Measurements from ENCODE around the gene TMEM30A. TPM values are rescaled to one million over a fixed set of nuclear protein-coding genes. Genes with fewer than 3 reads are reported as not detected.
A peak's percentile ranks its signal among the peaks of the same experiment; 100 is the strongest.

Gene TMEM30A
- total RNA-seq, 4 donors from 2014 or later: 28.9 to 86.2 (median 56.5) TPM

DNA sequence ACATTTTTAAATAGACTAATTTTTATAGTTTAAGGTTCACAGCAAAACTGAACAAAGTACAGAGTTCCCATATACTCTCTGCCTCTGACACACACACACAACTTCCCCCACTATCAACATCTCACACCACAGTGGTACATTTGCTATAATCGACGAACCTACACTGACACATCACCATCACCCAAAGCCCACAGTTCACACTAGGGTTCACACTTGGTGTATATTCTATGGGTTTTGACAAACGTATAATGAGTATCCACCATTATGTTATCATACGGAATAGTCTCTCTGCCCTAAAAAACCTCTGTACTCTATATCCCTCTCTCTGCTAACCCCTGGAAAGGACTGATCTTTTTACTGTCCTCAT lies 15.6 kb downstream of the TMEM30A start:
- intact Hi-C loops (cut with DNase I; ENCODE audit: low total_unique reads) (loop anchor here (10.0 kb wide), 1 partner anchor 256 kb away; no protein-coding TSS in a partner anchor), in situ Hi-C loops (cut with MboI; ENCODE audit: low pct_ligation_motif_present in 1 of 4, low pct_unique_long_range_greater_than_20kb in 1 of 4, low sequenced_read_pairs in 3 of 4) (loop anchor here in 1 of 4 donors (10.0 kb wide), 1 partner anchor 266 kb away; no protein-coding TSS in a partner anchor)
- Histone ChIP-seq H3K4me3 (no peak overlapping the region), H3K27ac (no peak overlapping the region), H3K9me3 (no peaks in the 10 kb centered on the region), H3K36me3 (peaks cover 0 to 7% (median 0%) of the 10 kb centered on the region in 4 donors), H3K27me3 (no peaks in the 10 kb centered on the region), H3K4me1 (peaks cover under 1 to 44% (median 21%) of the 10 kb centered on the region in 4 donors)
- 85 to 92% methylated on average over 4 of the region's 4 CpGs for WGBS, 2 donors (ENCODE audit: low coverage in 1 of 2)
- TF ChIP-seq POLR2A (IDR thresholded peaks at IDR 0.05) (no peak), EP300 (IDR thresholded peaks at IDR 0.05; ENCODE audit: low read depth) (no peak), POLR2AphosphoS5 (IDR thresholded peaks at IDR 0.05) (no peak)
- TF ChIP-seq, protein P1, sequence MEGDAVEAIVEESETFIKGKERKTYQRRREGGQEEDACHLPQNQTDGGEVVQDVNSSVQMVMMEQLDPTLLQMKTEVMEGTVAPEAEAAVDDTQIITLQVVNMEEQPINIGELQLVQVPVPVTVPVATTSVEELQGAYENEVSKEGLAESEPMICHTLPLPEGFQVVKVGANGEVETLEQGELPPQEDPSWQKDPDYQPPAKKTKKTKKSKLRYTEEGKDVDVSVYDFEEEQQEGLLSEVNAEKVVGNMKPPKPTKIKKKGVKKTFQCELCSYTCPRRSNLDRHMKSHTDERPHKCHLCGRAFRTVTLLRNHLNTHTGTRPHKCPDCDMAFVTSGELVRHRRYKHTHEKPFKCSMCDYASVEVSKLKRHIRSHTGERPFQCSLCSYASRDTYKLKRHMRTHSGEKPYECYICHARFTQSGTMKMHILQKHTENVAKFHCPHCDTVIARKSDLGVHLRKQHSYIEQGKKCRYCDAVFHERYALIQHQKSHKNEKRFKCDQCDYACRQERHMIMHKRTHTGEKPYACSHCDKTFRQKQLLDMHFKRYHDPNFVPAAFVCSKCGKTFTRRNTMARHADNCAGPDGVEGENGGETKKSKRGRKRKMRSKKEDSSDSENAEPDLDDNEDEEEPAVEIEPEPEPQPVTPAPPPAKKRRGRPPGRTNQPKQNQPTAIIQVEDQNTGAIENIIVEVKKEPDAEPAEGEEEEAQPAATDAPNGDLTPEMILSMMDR (IDR thresholded peaks at IDR 0.05): no peak
- DNase-seq: no peak

DNA sequence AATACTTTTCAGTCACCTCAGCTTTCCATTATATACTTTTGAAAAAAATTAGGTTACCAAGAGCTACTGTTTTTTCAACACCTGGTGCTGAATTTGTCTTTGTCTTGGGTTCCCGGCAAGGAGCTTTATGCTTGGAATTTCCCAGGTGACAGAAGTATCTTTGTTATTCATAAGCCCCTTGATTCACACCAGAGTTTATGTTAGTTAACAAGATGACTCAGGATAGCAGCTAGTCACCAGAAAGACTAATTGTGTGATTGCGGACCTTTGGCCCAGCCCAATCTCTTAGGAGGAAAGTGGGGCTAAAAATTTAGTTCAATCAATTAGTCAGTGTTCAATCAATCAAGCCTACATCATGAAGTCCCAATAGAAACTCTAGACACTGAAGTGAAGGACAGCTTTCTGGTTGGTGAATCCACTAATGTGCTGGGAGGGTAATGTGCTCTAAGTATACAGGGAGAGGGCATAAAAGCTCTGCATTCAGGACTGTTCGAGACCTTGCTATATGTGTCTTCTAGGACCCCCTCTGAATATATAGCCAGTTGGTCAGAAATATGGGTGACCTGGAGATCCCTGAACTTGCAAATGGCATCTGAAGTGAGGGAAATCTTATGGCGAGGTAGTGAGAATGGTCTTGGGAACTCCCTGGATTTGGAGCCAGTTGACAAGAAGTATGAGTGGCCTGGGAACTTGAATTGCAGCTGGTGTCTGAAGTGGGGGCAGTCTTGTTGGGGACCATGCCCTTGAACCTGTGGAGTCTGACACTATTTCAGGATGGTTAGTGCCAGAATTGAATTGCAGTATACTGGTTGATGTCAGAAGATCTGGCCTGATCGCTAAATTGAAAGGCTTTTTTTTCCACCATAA lies 16.2 kb downstream of the TMEM30A start:
- peak overlapping the region; percentile 4 to 50 (median 34) for H3K27ac ChIP-seq
- H3K36me3 ChIP-seq: peaks cover 0 to 7% (median 2%) of the 10 kb centered on the region in 4 donors
- TF ChIP-seq, protein P1 (IDR thresholded peaks at IDR 0.05): no peak
- TF ChIP-seq POLR2AphosphoS5 (IDR thresholded peaks at IDR 0.05) (no peak), POLR2A (IDR thresholded peaks at IDR 0.05) (no peak), EP300 (IDR thresholded peaks at IDR 0.05; ENCODE audit: low read depth) (no peak)
- no peaks in the 10 kb centered on the region for H3K27me3 ChIP-seq
- H3K9me3 ChIP-seq: no peaks in the 10 kb centered on the region
- 61 to 71% methylated on average over 3 to 5 of the region's 5 CpGs for WGBS, 2 donors (ENCODE audit: low coverage in 1 of 2)
- intact Hi-C loops (cut with DNase I; ENCODE audit: low total_unique reads): loop anchor here (10.0 kb wide), 1 partner anchor 256 kb away; no protein-coding TSS in a partner anchor
- no peak overlapping the region for H3K4me3 ChIP-seq
- in situ Hi-C loops (cut with MboI; ENCODE audit: low pct_ligation_motif_present in 1 of 4, low pct_unique_long_range_greater_than_20kb in 1 of 4, low sequenced_read_pairs in 3 of 4): loop anchor here in 1 of 4 donors (10.0 kb wide), 1 partner anchor 266 kb away; no protein-coding TSS in a partner anchor
- peaks cover 0 to 39% (median 21%) of the 10 kb centered on the region in 4 donors for H3K4me1 ChIP-seq
- DNase-seq: no peak

DNA sequence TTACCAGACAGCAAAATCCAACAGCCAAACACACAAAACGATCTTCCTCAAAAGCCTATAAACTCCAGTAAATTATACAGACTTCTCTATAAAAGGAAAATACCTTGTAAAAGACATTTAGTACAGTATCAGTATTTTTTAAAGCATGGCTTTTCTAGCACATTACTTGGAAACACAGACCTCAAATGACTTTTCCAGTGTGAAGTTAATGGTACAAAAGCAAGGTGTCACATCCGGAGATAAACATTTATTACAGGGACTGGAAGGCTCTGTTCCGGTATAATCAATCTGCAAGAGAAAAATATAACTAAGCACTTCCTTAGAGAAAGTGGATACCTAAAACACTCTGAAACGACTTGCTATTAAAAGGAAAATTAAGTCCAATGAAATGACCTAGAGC lies 17.1 kb downstream of the TMEM30A start:
- in situ Hi-C loops (cut with MboI; ENCODE audit: low pct_ligation_motif_present in 1 of 4, low pct_unique_long_range_greater_than_20kb in 1 of 4, low sequenced_read_pairs in 3 of 4): loop anchor here in 1 of 4 donors (10.0 kb wide), 1 partner anchor 267 kb away; no protein-coding TSS in a partner anchor
- DNase-seq: no peak
- Histone ChIP-seq H3K9me3 (no peaks in the 10 kb centered on the region), H3K4me3 (no peak overlapping the region), H3K4me1 (peaks cover 0 to 35% (median 21%) of the 10 kb centered on the region in 4 donors), H3K27me3 (no peaks in the 10 kb centered on the region), H3K27ac (peak overlapping the region; percentile 4 to 50 (median 34)), H3K36me3 (peaks cover 0 to 12% (median 3%) of the 10 kb centered on the region in 4 donors)
- intact Hi-C loops (cut with DNase I; ENCODE audit: low total_unique reads): loop anchor here (10.0 kb wide), 1 partner anchor 257 kb away; no protein-coding TSS in a partner anchor
- WGBS, 2 donors (ENCODE audit: low coverage in 1 of 2): 24% methylated on average over 4 of the region's 4 CpGs
- TF ChIP-seq POLR2AphosphoS5 (IDR thresholded peaks at IDR 0.05) (no peak), POLR2A (IDR thresholded peaks at IDR 0.05) (no peak), EP300 (IDR thresholded peaks at IDR 0.05; ENCODE audit: low read depth) (no peak)
- TF ChIP-seq, protein P1 (IDR thresholded peaks at IDR 0.05): no peak

DNA sequence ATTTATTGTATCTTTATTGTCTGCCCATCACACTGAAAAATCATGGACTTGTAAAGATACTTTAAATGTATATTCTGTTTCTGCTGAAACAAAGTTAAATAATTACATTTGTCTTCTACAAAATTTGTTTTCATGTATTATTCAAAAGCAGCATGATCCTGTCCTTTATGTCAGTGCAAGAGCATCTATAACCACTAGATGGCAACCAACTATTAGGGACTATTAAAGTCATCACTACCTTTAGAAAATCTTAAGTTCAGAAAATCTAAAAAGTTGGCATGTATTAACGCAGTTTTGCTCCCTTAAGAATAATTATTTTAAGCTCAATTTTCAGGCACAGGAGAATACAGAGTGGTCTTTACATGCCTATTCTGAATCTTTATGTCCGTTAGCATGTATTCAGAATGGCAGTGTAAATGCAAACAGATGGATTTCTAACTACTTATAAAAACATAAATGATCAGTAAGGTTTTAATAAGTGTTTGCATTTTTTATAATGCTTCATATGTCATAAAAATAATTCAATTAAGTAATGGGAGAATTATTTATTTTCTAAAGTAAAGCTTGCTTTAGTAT lies 17.8 kb downstream of the TMEM30A start:
- peaks cover 0 to 12% (median 3%) of the 10 kb centered on the region in 4 donors for H3K36me3 ChIP-seq
- WGBS, 2 donors (ENCODE audit: low coverage in 1 of 2): 38 to 55% methylated on average over 2 of the region's 2 CpGs
- H3K4me1 ChIP-seq: peaks cover 0 to 31% (median 19%) of the 10 kb centered on the region in 4 donors
- intact Hi-C loops (cut with DNase I; ENCODE audit: low total_unique reads): loop anchor here (10.0 kb wide), 1 partner anchor 258 kb away; no protein-coding TSS in a partner anchor
- H3K27ac ChIP-seq: no peak overlapping the region
- no peaks in the 10 kb centered on the region for H3K9me3 ChIP-seq
- no peak for DNase-seq
- H3K4me3 ChIP-seq: no peak overlapping the region
- no peaks in the 10 kb centered on the region for H3K27me3 ChIP-seq
- in situ Hi-C loops (cut with MboI; ENCODE audit: low pct_ligation_motif_present in 1 of 4, low pct_unique_long_range_greater_than_20kb in 1 of 4, low sequenced_read_pairs in 3 of 4): loop anchor here in 1 of 4 donors (10.0 kb wide), 1 partner anchor 268 kb away; no protein-coding TSS in a partner anchor
- TF ChIP-seq, protein P1 (IDR thresholded peaks at IDR 0.05): peak; percentile 62 to 84 (median 75)
- no peak for TF ChIP-seq POLR2AphosphoS5 (IDR thresholded peaks at IDR 0.05)
- no peak for TF ChIP-seq POLR2A (IDR thresholded peaks at IDR 0.05)
